ENCODE measurements around the gene MGMT. TPM values are rescaled to one million over a fixed set of nuclear protein-coding genes. Genes with fewer than 3 reads are reported as not detected.

Gene MGMT
- total RNA-seq, 1 experiment from 2014 or later: 21.2 TPM

DNA sequence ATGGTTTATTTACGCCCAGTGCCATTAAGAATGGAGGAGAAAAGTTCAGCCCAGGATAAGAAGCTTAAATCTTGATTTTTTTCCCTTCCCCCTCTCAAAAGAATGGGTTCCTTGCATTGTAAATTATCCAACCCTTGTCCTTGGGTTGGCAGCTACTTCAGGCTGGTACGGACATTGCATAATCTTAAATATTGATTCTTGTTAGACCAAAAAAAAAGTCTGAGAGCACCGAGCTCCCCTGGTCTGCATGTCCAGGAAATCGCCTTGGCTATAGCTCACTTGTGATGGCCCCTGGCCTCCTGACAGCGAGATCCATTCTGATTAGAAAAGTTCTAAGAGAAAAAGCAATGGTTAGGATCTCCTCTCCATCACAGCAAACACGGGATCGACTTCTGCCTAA is 345.4 kb downstream of the MGMT start:
- no peaks in the 10 kb centered on the region for H3K4me1 ChIP-seq (replicated peaks; ENCODE audit: insufficient read depth)
- no peak overlapping the region for H3K4me3 ChIP-seq
- no peaks in the 10 kb centered on the region for H3K9me3 ChIP-seq (ENCODE audit: insufficient read depth, low read depth)
- no peak overlapping the region for H2AFZ ChIP-seq
- no peaks in the 10 kb centered on the region for H3K9me2 ChIP-seq (ENCODE audit: insufficient read depth)
- TF ChIP-seq, protein P1, sequence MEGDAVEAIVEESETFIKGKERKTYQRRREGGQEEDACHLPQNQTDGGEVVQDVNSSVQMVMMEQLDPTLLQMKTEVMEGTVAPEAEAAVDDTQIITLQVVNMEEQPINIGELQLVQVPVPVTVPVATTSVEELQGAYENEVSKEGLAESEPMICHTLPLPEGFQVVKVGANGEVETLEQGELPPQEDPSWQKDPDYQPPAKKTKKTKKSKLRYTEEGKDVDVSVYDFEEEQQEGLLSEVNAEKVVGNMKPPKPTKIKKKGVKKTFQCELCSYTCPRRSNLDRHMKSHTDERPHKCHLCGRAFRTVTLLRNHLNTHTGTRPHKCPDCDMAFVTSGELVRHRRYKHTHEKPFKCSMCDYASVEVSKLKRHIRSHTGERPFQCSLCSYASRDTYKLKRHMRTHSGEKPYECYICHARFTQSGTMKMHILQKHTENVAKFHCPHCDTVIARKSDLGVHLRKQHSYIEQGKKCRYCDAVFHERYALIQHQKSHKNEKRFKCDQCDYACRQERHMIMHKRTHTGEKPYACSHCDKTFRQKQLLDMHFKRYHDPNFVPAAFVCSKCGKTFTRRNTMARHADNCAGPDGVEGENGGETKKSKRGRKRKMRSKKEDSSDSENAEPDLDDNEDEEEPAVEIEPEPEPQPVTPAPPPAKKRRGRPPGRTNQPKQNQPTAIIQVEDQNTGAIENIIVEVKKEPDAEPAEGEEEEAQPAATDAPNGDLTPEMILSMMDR (conservative IDR thresholded peaks at IDR 0.05): no peak
- no peak for TF ChIP-seq EZH2 (IDR thresholded peaks at IDR 0.05; ENCODE audit: low read depth)
- intact Hi-C loops (cut with micrococcal nuclease; ENCODE audit: unreplicated experiment): no loop called here
- H3K27ac ChIP-seq: no peak overlapping the region
- H3K4me2 ChIP-seq: no peak overlapping the region
- H3K36me3 ChIP-seq (ENCODE audit: low read depth): no peaks in the 10 kb centered on the region
- ChIA-PET CTCF (no interaction called here), POLR2A (ENCODE audit: unreplicated experiment) (no interaction called here)
- H3F3A ChIP-seq (ENCODE audit: insufficient read depth, low read depth): no peaks in the 10 kb centered on the region
- peaks cover 68% of the 10 kb centered on the region for H3K27me3 ChIP-seq (ENCODE audit: insufficient read depth, low read depth)
- no peaks in the 10 kb centered on the region for H4K20me1 ChIP-seq (ENCODE audit: insufficient read depth)
- no peaks in the 10 kb centered on the region for H3K79me2 ChIP-seq (ENCODE audit: low read depth)
- no TSS peak for BruUV-seq (replicated peaks)
- DNase-seq: no peak

DNA sequence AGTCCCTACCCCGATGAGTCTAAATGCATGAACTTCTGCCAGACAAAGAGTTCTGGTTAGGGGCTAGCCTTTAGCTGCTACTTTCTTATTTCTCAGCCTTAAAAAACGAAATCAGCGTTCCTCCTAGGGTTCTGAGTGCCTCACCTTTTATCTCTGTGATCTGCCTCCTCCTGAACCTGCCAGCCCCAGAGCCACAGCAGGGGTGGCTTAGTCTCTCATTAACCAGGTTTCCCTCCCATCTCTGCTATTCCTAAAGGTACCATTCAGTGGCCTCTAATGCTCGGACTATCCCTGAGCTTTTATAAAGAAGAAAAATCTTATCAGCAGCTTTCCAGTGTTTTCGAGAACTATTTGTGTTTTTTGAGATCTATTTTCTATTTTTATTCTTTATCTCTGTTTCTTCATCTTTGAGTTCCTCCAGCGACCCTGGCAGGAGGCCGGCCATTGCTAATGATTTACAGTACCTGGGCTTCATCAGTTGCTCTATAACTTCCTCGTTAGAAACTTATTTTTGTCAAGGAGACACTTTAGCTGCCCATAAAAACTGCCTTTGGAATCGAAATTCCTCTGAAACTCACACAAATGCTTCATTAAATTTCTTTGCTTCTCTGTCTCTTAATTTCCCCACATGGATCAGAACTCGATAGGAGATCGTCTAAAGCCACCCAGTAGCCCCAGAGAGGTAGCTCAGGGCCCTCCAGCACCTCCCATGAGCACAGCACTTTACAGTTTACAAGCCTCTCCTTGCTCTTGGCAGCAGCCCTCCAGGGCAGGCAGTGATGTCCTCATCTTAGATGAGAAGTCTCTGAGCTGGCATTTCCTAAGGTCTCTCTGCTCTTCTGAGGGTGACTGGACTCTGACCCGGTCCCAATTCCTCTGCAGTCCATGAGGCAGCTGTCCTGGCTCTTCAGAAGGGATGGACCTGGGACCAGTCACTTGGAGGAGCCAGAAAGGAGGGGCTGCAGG is 347.9 kb downstream of the MGMT start:
- no peak overlapping the region for H3K4me2 ChIP-seq
- ChIA-PET CTCF (no interaction called here), POLR2A (ENCODE audit: unreplicated experiment) (no interaction called here)
- no peak overlapping the region for H2AFZ ChIP-seq
- no peaks in the 10 kb centered on the region for H3K9me2 ChIP-seq (ENCODE audit: insufficient read depth)
- no TSS peak for BruUV-seq (replicated peaks)
- H3K4me1 ChIP-seq (replicated peaks; ENCODE audit: insufficient read depth): no peaks in the 10 kb centered on the region
- H3K79me2 ChIP-seq (ENCODE audit: low read depth): no peaks in the 10 kb centered on the region
- H3K9me3 ChIP-seq (ENCODE audit: insufficient read depth, low read depth): no peaks in the 10 kb centered on the region
- TF ChIP-seq EZH2 (IDR thresholded peaks at IDR 0.05; ENCODE audit: low read depth): no peak
- TF ChIP-seq, protein P1 (conservative IDR thresholded peaks at IDR 0.05): no peak
- DNase-seq: no peak
- H3K4me3 ChIP-seq: no peak overlapping the region
- H3K27me3 ChIP-seq (ENCODE audit: insufficient read depth, low read depth): peaks cover 51% of the 10 kb centered on the region
- no peaks in the 10 kb centered on the region for H3F3A ChIP-seq (ENCODE audit: insufficient read depth, low read depth)
- intact Hi-C loops (cut with micrococcal nuclease; ENCODE audit: unreplicated experiment): no loop called here
- H3K27ac ChIP-seq: no peak overlapping the region
- H3K36me3 ChIP-seq (ENCODE audit: low read depth): no peaks in the 10 kb centered on the region
- H4K20me1 ChIP-seq (ENCODE audit: insufficient read depth): no peaks in the 10 kb centered on the region

DNA sequence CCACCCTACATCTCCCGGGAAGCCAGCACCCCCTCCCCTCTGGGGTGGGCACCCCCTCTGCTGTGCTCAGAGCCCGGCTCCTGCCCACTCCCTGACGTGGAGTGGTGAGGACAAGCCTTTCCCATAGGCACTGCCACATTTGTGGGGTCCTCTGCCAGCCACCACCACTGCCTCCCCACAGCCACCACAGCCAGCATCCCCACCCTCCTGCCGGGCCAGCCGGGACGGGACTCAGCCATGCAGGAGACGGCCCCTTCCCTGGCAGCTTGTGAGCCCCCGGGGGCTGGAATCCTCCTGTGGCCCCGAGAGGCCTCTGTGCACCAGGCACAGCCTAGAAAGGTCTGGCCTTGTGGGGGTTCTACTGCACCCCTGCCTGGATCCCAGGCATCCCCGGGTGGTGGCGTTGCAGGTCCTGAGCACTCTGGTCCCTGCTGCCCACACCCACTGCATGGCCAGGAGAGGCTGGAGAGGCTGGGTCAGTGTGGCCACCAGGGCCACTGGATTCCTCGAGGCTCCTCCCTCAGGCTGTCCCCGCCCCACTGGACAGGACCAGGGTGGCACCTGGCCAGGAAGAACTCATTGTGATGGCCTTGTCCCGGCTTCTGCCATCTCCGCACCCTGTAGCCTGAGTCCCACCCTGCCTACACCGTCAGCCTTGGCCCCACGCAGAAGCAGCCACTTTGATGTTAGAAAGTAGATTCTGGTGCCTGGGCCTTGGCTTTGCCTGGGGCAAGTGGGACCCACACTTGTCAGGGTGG is 349.0 kb downstream of the MGMT start:
- H3K27ac ChIP-seq: no peak overlapping the region
- no peak overlapping the region for H3K4me3 ChIP-seq
- H3K79me2 ChIP-seq (ENCODE audit: low read depth): no peaks in the 10 kb centered on the region
- intact Hi-C loops (cut with micrococcal nuclease; ENCODE audit: unreplicated experiment): no loop called here
- H3K36me3 ChIP-seq (ENCODE audit: low read depth): no peaks in the 10 kb centered on the region
- no peak overlapping the region for H2AFZ ChIP-seq
- H3F3A ChIP-seq (ENCODE audit: insufficient read depth, low read depth): no peaks in the 10 kb centered on the region
- no peaks in the 10 kb centered on the region for H3K4me1 ChIP-seq (replicated peaks; ENCODE audit: insufficient read depth)
- no peaks in the 10 kb centered on the region for H4K20me1 ChIP-seq (ENCODE audit: insufficient read depth)
- no peaks in the 10 kb centered on the region for H3K9me2 ChIP-seq (ENCODE audit: insufficient read depth)
- H3K4me2 ChIP-seq: no peak overlapping the region
- peaks cover 42% of the 10 kb centered on the region; the same call in 1 of the 2 replicates for H3K27me3 ChIP-seq (ENCODE audit: insufficient read depth, low read depth)
- H3K9me3 ChIP-seq (ENCODE audit: insufficient read depth, low read depth): no peaks in the 10 kb centered on the region
- ChIA-PET POLR2A (ENCODE audit: unreplicated experiment) (no interaction called here), CTCF (no interaction called here)
- TF ChIP-seq, protein P1 (conservative IDR thresholded peaks at IDR 0.05): no peak
- no peak for TF ChIP-seq EZH2 (IDR thresholded peaks at IDR 0.05; ENCODE audit: low read depth)
- no TSS peak for BruUV-seq (replicated peaks)
- DNase-seq: no peak

Data from PC-9 (cell line).